ENCODE data around the gene CXCL14.

CXCL14 gene

GRCh38 chr5:135592312-135593045 lies 13.7 kb upstream of the CXCL14 start:
- peaks cover 10% of the 10 kb centered on the region for H3K27me3 ChIP-seq (ENCODE audit: insufficient read depth, low read length)
- no peak overlapping the region for H3K4me3 ChIP-seq (ENCODE audit: low read length)
- H2AFZ ChIP-seq (ENCODE audit: low read depth, low read length) = no peak overlapping the region
- no peaks in the 10 kb centered on the region for H3K4me1 ChIP-seq (ENCODE audit: insufficient read depth, low read length)
- no peaks in the 10 kb centered on the region for H3K9me3 ChIP-seq (ENCODE audit: low read length)
- H3K36me3 ChIP-seq (ENCODE audit: insufficient read depth, low read length) = no peaks in the 10 kb centered on the region

- peaks cover 10% of the 10 kb centered on the region for H3K27me3 ChIP-seq (ENCODE audit: insufficient read depth, low read length)
- H2AFZ ChIP-seq (ENCODE audit: low read depth, low read length) = no peak overlapping the region
- H3K9me3 ChIP-seq (ENCODE audit: low read length) = no peaks in the 10 kb centered on the region
- H3K4me1 ChIP-seq (ENCODE audit: insufficient read depth, low read length) = no peaks in the 10 kb centered on the region
- H3K36me3 ChIP-seq (ENCODE audit: insufficient read depth, low read length) = no peaks in the 10 kb centered on the region
- H3K4me3 ChIP-seq (ENCODE audit: low read length) = no peak overlapping the region
Measured at GRCh38 chr5:135591277-135591676, 12.5 kb upstream of the CXCL14 start.

- Histone ChIP-seq H2AFZ (ENCODE audit: low read depth, low read length) (no peak overlapping the region), H3K9me3 (ENCODE audit: low read length) (no peaks in the 10 kb centered on the region), H3K36me3 (ENCODE audit: insufficient read depth, low read length) (no peaks in the 10 kb centered on the region), H3K27me3 (ENCODE audit: insufficient read depth, low read length) (peaks cover 10% of the 10 kb centered on the region), H3K4me3 (ENCODE audit: low read length) (no peak overlapping the region), H3K4me1 (ENCODE audit: insufficient read depth, low read length) (no peaks in the 10 kb centered on the region)
Measured at GRCh38 chr5:135589152-135589551, 10.4 kb upstream of the CXCL14 start.

- H3K36me3 ChIP-seq (ENCODE audit: insufficient read depth, low read length) = no peaks in the 10 kb centered on the region
- peaks cover 10% of the 10 kb centered on the region for H3K27me3 ChIP-seq (ENCODE audit: insufficient read depth, low read length)
- H3K4me1 ChIP-seq (ENCODE audit: insufficient read depth, low read length) = no peaks in the 10 kb centered on the region
- H3K9me3 ChIP-seq (ENCODE audit: low read length) = no peaks in the 10 kb centered on the region
- no peak overlapping the region for H3K4me3 ChIP-seq (ENCODE audit: low read length)
- no peak overlapping the region for H2AFZ ChIP-seq (ENCODE audit: low read depth, low read length)
Measured at GRCh38 chr5:135587721-135588663, 9.2 kb upstream of the CXCL14 start.

GRCh38 chr5:135584918-135585317 lies 6.1 kb upstream of the CXCL14 start:
- no peak overlapping the region for H3K4me3 ChIP-seq (ENCODE audit: low read length)
- no peaks in the 10 kb centered on the region for H3K36me3 ChIP-seq (ENCODE audit: insufficient read depth, low read length)
- peaks cover 26% of the 10 kb centered on the region for H3K27me3 ChIP-seq (ENCODE audit: insufficient read depth, low read length)

GRCh38 chr5:135584276-135584675 lies 5.5 kb upstream of the CXCL14 start:
- Histone ChIP-seq H3K9me3 (ENCODE audit: low read length) (no peaks in the 10 kb centered on the region), H3K4me3 (ENCODE audit: low read length) (no peak overlapping the region), H3K4me1 (ENCODE audit: insufficient read depth, low read length) (no peaks in the 10 kb centered on the region), H3K27me3 (ENCODE audit: insufficient read depth, low read length) (peaks cover 33% of the 10 kb centered on the region), H3K36me3 (ENCODE audit: insufficient read depth, low read length) (no peaks in the 10 kb centered on the region), H2AFZ (ENCODE audit: low read depth, low read length) (no peak overlapping the region)

More at GRCh38 chr5:135584918-135585317, 6.1 kb upstream of the CXCL14 start:
- no peak overlapping the region for H2AFZ ChIP-seq (ENCODE audit: low read depth, low read length)
- no peaks in the 10 kb centered on the region for H3K4me1 ChIP-seq (ENCODE audit: insufficient read depth, low read length)
- no peaks in the 10 kb centered on the region for H3K9me3 ChIP-seq (ENCODE audit: low read length)

- Histone ChIP-seq H3K36me3 (ENCODE audit: insufficient read depth, low read length) (no peaks in the 10 kb centered on the region), H2AFZ (ENCODE audit: low read depth, low read length) (no peak overlapping the region), H3K9me3 (ENCODE audit: low read length) (peaks cover 7% of the 10 kb centered on the region), H3K27me3 (ENCODE audit: insufficient read depth, low read length) (peaks cover 46% of the 10 kb centered on the region), H3K4me1 (ENCODE audit: insufficient read depth, low read length) (no peaks in the 10 kb centered on the region), H3K4me3 (ENCODE audit: low read length) (no peak overlapping the region)
Measured at GRCh38 chr5:135582099-135582781, 3.4 kb upstream of the CXCL14 start.

GRCh38 chr5:135578305-135578684 lies 496 bp downstream of the CXCL14 start:
- Histone ChIP-seq H3K9me3 (ENCODE audit: low read length) (peaks cover 7% of the 10 kb centered on the region), H3K36me3 (ENCODE audit: insufficient read depth, low read length) (no peaks in the 10 kb centered on the region), H3K4me1 (ENCODE audit: insufficient read depth, low read length) (no peaks in the 10 kb centered on the region), H3K27me3 (ENCODE audit: insufficient read depth, low read length) (peaks cover 63% of the 10 kb centered on the region), H2AFZ (ENCODE audit: low read depth, low read length) (no peak overlapping the region), H3K4me3 (ENCODE audit: low read length) (no peak overlapping the region)

- no peak overlapping the region for H3K4me3 ChIP-seq (ENCODE audit: low read length)
- H3K27me3 ChIP-seq (ENCODE audit: insufficient read depth, low read length) = peaks cover 62% of the 10 kb centered on the region
- H3K4me1 ChIP-seq (ENCODE audit: insufficient read depth, low read length) = no peaks in the 10 kb centered on the region
- peaks cover 7% of the 10 kb centered on the region for H3K9me3 ChIP-seq (ENCODE audit: low read length)
- H3K36me3 ChIP-seq (ENCODE audit: insufficient read depth, low read length) = no peaks in the 10 kb centered on the region
- H2AFZ ChIP-seq (ENCODE audit: low read depth, low read length) = no peak overlapping the region
Measured at GRCh38 chr5:135577421-135577820, 1.4 kb downstream of the CXCL14 start.

- no peak overlapping the region for H2AFZ ChIP-seq (ENCODE audit: low read depth, low read length)
- H3K27me3 ChIP-seq (ENCODE audit: insufficient read depth, low read length) = peaks cover 59% of the 10 kb centered on the region
- H3K9me3 ChIP-seq (ENCODE audit: low read length) = peaks cover 7% of the 10 kb centered on the region
- no peaks in the 10 kb centered on the region for H3K36me3 ChIP-seq (ENCODE audit: insufficient read depth, low read length)
- H3K4me1 ChIP-seq (ENCODE audit: insufficient read depth, low read length) = no peaks in the 10 kb centered on the region
- H3K4me3 ChIP-seq (ENCODE audit: low read length) = no peak overlapping the region
Measured at GRCh38 chr5:135576075-135576599, 2.7 kb downstream of the CXCL14 start.

GRCh38 chr5:135574493-135574892 lies 4.3 kb downstream of the CXCL14 start:
- no peaks in the 10 kb centered on the region for H3K36me3 ChIP-seq (ENCODE audit: insufficient read depth, low read length)
- no peak overlapping the region for H3K4me3 ChIP-seq (ENCODE audit: low read length)
- H3K9me3 ChIP-seq (ENCODE audit: low read length) = peaks cover 7% of the 10 kb centered on the region
- H3K27me3 ChIP-seq (ENCODE audit: insufficient read depth, low read length) = peaks cover 47% of the 10 kb centered on the region
- no peaks in the 10 kb centered on the region for H3K4me1 ChIP-seq (ENCODE audit: insufficient read depth, low read length)
- no peak overlapping the region for H2AFZ ChIP-seq (ENCODE audit: low read depth, low read length)

- Histone ChIP-seq H3K9me3 (ENCODE audit: low read length) (no peaks in the 10 kb centered on the region), H3K27me3 (ENCODE audit: insufficient read depth, low read length) (peaks cover 21% of the 10 kb centered on the region)
Measured at GRCh38 chr5:135571902-135572301, 6.9 kb downstream of the CXCL14 start.

More at GRCh38 chr5:135571902-135572301, 6.9 kb downstream of the CXCL14 start:
- Histone ChIP-seq H2AFZ (ENCODE audit: low read depth, low read length) (no peak overlapping the region), H3K4me3 (ENCODE audit: low read length) (no peak overlapping the region), H3K36me3 (ENCODE audit: insufficient read depth, low read length) (no peaks in the 10 kb centered on the region), H3K4me1 (ENCODE audit: insufficient read depth, low read length) (no peaks in the 10 kb centered on the region)
